ENCODE measurements around the gene XIRP2.

Gene XIRP2

DNA sequence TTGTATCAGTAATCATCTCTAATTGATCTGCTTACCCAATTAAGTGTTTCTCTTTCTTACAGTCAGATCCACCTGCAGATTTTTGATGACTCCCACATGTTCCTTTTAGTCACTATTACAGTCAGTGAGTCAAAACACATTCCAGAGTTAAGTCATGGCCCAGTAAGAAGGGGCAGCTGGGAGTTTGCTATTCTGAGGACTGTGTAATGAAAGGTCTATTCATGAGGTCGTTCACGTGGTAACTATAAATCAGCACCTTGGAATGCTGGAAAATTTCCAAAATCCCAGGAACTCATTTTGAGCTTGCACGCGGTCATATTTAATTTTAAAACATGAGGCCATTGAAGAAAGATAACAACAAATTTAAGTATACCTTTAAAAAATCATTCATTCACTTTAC is 252.5 kb downstream of the XIRP2 start:
- DNase-seq: peak; percentile 11

DNA sequence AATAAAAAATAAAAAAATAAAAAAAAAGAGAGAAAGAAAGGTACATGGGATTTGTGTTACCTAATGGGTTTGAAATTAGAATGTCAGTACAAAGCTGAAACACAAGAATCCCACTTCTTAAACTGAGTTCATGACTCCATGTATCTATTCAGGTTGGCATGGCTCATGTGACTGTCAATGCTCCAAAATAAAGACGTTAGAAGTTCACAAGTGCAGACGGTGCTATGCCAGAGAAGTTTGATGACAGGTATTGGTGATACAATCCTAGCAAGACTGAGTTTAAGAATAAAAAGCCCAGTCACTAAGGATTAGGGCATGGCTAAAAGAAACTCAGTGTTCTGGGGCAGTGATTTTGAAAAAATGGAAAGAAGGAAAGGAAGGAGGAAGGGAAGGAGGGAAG is 254.3 kb downstream of the XIRP2 start:
- DNase-seq: no peak

DNA sequence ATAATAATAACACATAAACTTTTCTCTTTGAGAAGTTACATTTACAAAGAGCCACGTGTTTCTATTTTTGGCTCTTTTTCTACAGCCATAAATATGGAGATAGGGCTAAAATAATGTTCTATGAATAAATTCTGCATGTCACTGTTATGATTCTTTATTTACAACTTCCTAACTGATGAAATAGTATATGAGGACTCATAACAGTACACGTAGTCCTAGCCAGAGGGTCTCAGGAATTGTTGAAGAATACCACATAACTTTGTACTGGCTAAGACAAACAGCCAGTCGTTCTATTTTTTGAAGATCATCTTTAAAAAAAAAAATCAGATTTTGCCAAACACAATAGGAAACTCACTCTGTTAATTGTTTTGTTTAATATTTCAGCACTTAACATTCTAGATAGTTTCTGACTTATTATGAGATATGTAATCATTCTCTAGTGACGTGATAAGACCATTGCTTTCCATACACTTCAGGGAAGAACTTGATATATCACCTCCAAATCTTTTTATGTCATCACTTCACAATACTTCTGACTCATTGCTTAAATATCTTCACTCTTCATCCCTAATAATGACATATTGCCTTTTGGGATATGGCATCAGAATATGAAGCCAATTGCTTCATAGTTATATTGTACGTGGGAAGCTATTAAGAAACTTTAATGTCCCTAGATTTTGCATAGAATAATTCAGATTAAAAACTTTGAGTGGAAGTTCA is 256.1 kb downstream of the XIRP2 start:
- DNase-seq: no peak

DNA sequence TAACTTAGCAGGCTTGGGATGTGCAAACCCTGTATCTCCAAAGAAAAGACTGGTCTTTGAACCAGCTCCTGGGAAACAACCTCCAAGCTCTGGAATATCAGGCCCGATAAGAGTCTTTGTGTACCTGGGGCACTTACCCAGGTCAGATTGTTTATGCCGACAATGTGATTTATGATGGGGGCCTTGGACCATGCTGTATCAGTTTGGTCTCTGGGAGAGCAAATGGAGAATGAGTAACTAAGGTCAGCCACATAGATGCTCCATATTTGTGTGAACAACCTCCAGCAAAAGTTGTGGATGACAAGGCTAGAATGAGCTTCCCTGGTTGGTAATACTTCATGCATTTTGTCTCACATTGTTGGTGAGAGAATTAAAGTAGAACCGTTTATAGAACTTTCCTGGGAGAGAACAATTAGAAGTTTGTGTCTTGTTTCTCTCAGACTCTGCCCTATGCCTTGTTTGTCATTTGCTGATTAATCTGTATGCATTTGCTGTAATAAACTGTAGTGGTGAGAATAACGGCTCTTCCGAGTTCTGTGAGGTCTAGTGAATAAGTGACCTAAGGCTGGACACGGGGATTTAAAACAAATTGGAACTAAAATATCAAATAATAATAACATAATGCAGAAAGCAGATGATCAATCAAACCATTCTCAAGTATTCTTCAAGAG is 259.1 kb downstream of the XIRP2 start:
- no peak for DNase-seq

DNA sequence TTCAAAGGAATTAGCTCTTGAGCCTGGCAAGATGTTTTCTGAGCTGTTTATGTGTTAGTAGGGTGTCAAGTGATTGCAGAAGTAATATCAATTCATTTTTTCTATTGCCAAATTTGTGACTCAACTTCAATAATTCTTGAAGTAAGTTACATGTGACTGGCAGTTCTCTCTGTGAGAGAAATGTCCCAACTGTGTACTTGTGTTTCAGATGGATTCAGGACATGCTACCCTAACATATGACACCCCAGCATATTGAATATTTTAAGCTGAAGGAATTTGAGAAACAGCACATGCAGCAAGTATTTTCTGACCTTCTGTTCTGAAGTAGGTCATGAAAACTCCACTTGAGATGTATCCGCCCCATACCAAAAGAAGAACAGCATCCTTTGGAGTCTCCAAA is 263.6 kb downstream of the XIRP2 start:
- DNase-seq: no peak

DNA sequence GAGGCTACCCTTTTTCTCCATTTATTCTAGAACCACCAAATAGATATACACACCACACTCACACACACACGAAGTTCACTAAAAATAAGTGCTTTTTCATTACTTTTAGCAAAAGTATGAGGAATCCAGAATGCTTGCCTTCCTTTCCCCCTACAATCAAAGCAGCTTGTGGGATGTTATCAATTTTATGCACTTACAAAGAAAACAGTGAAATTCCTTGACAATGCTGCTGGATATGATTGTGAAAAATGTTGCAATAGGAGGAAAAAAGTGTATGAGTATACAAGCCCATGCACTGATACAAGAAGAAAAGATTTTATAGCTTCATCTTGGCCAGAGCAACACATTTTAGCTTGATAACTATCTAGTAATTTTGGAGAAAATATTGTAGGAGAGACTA is 269.2 kb downstream of the XIRP2 start:
- no peak for DNase-seq

DNA sequence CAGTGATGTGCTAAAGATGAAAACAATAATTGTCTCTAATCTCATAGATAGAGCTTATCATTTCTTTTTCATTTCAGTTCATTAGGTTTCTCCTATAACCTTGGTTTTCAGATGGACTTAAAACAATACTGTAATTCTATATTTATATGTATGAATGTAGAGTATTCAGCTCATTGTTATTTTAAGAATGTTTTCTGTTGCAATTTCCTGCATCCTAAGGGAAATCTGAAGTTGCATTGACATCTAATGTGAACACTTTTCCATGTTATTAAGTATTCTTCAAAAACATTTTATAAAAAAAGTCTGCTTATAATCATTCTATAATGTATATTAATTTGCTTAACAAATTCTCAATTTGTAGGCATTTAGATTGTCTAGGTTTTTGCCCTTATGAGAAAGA is 288.9 kb downstream of the XIRP2 start:
- no peak for DNase-seq

DNA sequence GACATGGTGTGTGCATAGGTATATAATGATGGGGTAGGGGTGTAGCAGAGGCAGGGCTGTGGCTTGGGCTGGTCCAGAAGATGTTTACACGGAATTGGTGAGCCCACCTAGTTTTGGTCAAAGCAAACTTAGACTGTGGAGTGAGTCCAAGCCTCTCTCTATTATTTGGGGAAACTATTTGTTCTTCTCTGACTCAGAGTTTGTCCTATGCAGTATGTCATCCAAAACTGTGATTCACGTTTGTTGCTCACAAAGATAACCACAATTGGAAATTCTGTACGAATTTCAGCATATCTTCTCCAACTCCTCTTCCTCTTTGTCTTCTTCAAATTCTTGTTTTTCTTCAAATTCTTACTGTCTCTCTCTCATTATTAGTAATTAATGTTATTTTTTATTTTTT is 292.9 kb downstream of the XIRP2 start:
- DNase-seq: no peak

DNA sequence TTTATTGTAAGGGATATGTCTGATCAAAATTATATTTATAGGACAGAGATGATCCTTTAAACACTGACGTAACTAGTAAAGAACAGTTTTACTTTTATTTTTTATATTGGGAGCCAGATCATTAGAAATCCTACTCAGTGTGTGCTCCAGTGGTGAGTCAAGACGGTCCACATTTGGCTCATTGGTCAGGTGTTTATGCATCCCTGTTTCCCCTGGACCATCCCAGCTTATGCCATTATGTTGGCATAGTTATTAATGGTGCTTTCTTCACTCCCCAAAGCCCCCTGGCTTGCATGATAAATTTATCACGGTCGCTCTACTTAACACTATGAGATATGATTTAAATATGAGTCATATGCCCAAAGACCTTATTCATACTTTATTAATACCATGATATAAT is 293.4 kb downstream of the XIRP2 start:
- DNase-seq: no peak

DNA sequence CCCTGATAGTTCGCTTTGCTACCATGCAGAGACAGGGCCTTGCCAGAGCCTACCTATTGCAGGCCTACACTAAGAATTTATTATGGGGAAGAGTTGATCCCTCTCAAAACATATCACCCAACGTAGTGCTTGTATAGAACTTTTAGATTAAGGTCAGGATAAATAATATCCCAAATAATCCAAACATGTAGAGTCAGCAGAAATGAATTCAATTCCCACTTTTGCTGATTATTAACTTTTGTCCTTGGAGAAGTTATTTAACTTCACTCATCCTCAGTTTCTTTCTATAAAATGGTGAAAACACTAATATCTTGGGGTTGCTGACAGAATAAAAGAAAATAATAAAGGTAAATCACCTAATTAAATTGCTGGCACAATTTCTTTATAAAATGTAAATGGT is 294.1 kb downstream of the XIRP2 start:
- DNase-seq: no peak

DNA sequence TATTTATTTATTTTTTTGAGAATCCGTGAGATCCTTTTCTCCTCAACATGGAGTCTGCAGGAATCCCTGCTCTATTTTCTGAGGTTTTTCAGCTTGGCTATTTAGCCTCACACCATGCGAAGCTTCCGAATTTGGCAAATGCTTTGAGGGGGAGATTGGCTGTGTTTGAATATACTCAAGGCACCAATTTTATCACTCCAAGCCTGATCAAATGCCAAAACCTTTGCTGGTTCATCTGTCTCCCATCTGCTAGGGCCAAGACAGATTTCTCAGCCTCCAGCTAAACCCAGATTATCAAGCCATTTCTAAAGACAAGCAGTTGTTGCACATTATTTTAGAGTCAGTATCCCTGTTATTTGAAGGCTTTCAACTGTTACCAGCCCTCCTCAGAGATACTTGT is 295.7 kb downstream of the XIRP2 start:
- DNase-seq: no peak

DNA sequence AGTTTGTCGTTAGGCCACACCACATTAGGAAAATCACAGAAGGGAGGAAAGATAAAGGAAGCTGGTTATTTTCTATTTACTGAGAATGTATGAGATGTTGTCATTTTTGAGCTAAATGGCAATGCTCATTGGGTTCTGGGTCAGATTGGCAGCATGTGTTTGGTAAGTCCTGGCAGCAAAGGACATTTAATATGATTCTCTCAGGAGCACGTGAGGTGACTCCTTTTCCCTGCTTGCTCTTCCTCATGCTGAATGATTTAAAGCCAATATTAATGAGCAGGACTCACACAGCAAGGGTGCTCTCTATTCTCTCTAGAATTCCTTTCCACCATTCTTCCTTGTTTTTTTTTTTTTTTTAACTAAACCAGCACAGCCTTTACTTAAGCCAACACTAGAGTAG is 298.2 kb downstream of the XIRP2 start:
- no peak for DNase-seq

DNA sequence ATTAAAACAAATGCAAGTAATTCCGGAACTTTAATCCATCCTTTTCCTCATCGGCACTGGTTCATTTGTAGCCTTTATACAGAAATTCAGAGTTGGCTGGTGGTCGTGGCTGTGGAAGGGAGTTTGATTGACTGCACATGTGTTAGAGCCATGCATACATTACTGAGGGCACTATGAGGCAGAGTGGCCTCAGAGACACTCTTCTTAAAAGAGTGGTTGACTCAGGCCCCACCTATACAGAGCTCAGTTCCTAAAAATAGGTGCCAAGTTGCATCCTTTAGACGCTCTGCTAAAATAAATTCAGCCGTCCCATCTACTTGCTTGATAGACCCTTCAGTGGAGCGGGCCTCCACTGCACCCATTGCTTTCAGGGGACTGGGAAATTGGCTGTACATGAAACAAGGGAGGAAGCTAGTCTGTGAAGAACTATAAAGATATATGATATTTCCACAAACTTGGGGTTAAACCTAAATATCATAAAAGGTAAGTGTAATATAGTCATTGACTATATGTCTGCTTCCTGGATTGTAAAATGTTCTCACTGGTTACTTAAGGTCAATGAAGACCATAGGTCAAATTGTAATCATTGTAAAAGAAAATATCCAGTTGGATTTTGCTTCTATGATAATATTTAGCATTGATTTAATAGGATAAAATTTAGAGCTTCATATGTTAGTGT is 298.9 kb downstream of the XIRP2 start:
- no peak for DNase-seq

DNA sequence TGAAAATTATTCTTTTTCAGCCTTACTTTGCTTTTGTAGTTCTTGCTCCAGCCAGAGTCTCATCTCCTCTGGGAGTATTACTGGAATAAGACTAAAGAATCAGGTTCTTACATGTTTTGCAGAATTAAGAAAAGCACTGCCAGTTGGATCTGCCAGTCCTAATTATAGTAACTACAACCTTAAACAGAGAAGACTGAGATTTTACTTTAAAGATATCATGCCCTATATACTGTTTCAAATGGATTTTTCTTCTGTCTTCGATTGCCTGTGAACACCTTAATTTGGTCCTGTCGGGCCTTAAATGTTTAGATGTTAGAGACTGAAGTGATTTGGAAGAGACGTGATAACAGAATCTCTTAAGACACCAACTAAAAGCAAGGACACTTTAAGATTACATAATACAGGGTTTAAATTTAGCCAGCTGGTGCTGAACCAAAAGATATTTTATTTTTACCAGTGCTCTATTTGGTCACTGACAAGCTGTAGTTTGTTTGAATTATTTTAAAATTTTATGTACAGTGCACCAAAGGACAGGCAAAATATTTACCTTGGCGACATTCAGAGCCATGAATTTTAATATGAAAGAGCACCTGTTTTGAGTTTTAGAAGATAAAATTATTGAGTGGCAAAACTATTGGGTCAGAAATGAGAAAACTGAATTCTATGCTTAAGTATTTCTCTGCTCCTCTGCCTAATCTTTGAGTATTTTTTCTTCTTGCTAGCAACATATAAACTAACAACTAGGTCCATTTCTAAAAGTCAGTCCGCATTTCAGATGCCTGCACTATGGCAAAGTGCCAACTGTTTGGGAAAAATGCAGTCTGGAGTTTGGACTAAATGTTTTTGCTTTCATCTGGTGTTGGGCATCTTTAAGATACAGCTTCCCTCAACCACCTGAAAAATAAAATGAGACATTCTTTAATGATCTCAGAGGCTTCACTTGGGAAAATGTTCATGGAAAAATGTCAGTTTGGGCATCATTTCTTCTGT is 300.0 kb downstream of the XIRP2 start:
- no peak for DNase-seq

DNA sequence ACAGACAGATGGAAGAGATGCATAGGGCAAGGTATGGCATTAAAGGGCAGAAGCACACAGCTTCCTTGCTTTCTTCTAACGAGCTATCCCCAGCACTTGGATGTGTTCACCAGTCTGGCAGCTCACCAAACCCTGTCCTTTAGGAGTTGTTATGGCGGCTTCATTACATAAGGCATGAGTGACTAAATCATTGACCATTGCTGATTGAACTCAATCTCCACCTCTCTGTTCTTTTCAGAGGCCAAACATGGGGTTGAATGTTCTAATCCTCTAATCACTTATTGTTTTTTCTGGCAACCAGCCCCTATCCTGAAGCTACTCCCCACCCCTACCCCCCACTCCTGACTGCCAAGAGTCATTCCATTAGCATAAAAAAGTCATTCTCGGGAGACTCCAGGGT is 301.8 kb downstream of the XIRP2 start:
- no peak for DNase-seq

DNA sequence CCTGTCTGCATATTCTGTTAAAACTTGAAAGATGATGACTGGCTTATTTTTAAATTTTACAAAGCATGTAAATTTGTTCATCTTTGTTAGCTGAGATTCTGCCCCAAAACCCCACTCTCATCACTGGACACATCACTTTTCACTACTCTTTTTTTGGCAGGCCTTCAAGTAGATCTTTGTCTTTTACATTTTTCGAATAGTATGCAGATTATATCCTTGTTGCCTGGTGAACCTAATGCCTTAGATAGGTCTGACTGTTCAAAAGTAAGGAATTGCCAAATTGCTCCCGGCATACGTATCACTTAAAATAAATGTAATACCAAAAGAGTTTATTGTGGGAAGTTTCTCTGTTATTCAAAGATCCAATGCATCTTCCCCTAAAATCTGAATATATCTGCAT is 303.3 kb downstream of the XIRP2 start:
- no peak for DNase-seq

DNA sequence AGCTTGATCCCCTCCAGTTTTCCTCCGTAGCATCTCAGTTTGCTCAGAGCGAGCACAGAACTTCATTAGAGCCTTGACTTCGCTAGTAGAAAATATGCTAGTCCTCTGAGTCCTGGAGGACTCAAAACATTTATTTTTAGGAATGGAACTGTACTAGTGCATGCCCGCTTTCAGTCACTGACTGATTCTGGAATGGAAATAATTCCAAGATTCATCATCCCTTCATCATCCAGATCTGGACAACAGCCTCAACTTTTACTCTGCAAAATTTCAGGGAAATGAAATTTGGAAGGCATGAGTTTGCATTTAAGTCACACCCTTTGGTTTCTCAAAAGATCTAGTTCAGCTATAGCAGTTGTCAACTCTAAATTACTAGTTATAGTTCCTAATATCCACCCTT is 304.6 kb downstream of the XIRP2 start:
- DNase-seq: no peak

DNA sequence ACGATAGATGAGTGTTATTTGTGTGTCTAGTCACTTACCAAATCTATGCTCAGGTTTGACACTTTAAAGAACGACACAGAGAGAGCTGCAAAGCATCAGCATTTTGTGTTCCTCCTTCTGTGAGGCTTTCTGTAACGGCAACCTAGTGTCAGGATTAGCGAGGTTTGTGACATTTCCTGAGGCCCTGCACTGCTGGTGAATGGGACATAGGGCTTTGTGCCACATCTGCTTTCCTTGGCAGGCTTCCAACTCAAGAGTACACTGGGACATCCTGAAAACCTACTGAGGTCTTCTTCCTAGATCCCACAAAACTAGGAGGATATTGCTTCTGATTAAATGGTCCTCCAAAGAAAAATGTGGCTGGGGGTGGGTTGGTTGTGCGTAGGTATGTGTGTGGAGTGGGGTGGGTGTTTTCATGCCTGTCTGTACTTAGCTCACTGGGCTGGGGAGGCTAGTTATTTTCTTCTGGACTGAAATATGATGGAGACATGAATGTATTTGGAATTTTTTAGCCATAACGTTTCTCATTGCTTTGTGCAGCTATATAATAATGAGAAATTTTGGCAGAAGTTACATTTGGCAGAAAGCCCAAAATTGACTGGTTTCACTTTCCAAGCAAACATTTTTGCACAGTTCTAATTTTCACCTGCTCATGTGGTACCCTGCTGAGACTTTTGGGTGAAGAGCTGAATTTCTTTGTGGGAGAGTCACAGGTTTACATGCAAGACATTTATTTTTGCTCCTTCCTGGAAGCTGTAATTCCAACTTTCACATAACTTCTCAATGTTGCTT is 308.4 kb downstream of the XIRP2 start:
- DNase-seq: peak; percentile 47

DNA sequence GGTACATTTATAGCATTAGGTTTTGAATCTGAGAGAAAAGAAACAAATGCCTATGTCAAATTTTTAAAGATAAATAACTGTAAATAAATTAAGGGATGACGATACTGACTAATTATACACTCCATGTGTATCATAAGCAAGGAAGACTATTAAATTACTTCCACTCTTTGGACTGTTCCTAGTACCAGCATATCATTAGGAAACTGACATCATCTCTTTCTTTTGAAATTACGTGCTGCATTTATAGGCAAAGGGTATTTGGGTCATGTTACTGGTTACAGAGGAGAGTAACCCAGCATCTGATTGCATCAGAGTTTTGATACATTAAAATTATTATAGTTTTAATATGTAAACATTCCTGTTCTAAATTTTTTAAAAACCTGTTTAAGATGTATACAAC is 309.7 kb downstream of the XIRP2 start:
- no peak for DNase-seq

DNA sequence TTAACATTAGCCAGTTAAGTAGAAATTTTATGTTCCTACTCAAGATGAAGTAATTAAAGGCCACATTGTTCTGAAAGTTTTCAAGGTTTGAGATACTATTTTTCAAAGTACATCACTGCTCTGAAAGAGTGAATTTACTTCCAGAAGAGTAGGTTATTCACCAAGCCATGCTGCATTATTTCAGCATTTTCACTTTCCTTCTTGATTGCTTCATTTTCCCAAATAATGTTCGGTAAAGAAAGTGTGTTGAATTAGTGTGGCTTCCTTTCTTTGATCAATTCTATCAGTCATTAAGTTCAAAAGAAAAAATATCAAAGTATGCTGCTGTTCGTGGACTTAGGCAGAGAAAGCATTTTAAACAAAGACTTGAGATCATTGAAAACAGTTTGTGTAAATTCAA is 310.3 kb downstream of the XIRP2 start:
- no peak for DNase-seq

DNA sequence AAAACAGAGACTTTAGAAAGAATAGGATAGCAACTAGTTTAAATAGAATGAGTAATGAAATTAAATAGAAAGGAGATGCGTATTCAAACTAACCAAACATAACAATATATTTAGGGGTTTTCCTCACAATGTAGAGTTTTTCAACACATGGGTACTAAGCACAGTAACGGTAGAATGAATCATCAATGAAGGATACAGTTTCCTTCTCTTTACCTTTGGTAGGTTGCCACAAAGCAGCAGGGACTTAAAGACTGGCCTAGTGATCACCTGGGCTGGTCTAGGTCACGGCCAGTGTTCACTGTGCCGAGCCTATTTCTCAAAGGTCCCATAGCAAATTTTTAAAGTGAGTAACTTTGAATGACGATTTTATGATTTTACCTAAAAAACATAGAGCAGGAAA is 311.7 kb downstream of the XIRP2 start:
- no peak for DNase-seq

DNA sequence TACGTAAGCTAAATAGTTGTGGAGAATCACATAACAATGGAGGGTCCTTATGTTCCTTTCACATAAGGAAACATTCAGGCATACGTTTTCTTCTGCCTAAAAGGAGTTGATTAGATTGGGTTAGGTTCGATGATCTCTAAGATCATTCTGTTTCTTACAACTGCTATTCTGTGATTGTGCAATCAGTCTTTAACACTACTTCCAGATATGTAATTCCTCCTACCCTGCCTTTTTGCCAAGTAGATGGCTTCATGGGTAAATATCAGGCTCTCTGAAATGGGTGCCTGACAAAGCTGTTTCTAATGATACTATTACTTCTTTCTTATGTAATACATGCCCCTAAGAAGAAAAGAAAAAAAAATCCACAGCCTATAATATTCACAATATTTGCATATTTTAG is 321.5 kb downstream of the XIRP2 start:
- no peak for DNase-seq
